Stimulated activated CD4-positive, alpha-beta T cell treated with anti-CD3 and anti-CD28 coated beads, TNF-alpha, amount 100 ng/mL, for 4 hours (primary cell): ENCODE measurements around the gene ITGB5.
"Not testable (repeated sequence)": the region's sequence is repeated elsewhere in the genome, so short reads cannot be mapped to it uniquely, and the experiment has no call there.

Source experiments
- DNase-seq, 3 experiments: peaks; one replicate each; pipeline ENCODE4 v3.0.0-alpha.2; 2020; ENCODE audit warnings: low read depth in 3 of 3

The ITGB5 gene

DNA sequence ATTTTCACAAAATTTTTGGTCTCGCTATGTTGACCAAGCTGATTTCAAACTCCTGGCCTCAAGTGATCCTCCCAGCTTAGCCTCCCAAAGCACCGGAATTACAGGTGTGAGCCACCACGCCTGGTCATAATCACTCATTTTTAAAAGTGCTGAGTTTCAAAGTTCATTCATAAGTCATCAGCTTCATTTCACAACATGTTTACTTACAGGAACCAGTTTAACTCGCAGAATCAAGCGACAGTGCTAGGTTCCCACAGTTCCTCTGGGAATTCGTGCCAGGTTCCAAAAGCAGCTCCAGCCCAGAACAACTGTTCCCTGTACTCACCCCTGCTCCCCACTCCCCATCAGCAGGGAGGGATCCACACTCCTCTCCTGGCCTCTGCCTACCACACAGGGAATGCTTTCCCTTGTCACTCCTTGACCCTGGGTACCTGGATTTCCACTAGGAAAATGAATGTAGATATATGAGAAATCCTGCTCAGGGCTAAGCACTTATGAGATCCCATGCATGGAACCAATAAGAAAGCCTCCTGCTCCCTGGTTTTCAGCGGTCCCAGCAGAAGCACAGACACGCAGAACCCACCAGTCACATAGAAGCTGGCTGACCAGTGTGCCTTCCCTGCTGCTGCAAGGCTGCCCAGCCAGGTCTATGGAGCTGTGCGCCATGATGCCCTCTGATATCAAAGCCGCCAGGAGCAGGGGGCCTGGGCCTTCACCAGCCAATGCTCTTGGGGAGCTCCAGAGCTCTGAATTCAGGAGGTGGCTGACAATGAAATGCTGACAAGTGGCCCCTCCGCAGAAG, 72.3 kb downstream of the ITGB5 start:
- no peak for DNase-seq

DNA sequence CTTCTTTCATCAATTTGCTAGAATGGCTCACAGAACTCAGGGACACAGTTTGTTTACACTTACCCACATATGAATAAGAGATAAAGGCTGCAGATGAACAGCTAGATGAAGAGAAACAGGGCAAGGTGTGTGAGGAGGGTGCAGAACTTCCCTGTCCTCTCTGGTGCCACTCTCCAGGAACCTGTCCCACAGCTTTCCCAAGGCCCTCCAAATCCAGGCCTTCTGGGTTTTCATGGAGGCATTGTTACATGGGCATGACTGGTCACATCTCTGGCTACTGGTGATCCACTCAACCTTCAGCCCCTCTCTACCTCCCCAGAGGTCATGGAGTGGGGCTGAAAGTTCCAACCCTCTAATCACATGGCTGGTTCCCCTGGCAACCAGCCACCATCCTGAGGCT, 73.6 kb downstream of the ITGB5 start:
- no peak for DNase-seq

DNA sequence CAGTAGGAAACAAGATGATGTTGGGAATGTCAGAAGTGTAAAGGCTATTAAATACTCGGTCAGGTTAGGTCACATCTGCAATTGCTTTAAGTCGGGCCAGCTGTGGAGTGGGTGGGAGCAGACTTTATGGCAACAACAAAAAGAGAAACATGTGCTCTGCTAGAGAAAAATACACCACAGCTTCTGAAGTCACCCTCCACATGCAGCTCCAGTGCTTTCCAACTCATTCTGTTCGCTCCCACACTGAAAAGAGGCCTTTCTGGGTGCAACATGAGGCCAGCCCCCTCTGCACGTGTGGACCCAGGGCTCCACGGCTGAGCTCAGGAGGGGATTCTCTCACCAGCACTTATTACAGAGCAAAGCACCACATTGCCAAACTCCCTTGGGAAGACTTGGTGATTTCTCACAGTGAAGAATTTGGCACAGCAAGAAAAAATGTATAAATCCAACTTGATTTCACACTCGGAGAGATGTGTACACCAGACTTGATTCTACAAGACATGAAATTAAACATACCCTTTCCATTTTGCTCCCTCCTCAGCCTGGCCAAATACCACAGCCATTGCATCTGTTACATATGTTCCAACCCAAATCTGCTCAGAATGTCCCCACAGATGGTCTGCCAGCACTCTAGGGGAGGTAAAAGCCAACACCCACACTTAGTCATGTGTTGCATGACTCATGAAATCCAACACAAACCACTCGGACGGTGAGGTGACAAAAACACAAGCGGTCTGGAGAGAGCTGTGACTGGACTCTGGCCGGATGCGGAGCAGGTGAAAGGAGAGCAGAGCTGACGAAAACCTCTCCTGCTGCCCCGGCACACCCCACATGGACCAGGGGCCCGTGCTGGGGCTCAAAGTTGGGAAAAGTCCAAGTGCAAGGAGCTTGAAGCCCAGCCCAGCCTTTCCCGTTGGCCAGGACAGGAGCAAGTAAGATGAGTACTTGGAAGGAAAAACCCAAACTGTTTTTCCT, 74.6 kb downstream of the ITGB5 start:
- DNase-seq, result no peak

DNA sequence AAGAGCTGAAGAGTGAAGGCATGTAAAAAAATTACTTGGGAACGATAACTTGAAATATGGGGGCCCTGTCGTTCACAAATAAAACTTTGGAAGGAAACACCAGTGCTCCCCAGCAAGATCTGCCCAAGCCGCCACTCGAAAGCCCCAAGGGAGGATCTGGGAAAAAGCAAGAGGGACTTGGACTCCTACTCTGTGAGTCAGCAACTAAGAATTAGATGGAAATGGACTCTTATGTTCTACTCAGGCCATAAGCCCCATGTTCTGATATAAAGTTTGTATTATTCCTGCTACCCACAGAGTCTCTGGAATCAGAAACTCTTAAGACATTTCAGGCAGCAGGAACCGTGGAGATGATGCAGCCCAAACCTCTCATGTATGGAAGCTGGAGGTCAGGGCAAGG, 75.7 kb downstream of the ITGB5 start:
- DNase-seq, result no peak

DNA sequence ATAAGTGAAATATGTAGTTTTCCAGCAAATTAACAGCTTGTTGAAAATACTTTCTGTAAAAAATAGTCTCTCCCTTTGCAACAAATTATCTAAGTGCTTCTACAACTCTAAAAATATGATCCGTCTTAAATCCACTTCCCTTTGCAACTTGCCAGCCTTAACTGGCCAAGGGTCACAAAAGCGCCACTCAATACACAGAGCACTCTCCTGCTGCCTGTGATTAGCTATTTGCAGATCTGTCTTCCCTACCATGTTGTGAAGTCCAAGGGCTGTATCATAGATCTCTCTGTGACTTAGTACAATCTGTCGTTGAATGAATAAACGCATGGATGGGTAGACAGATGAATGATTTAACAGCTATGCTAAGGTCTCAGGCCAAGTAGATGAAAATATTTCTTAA, 76.2 kb downstream of the ITGB5 start:
- DNase-seq, result no peak

DNA sequence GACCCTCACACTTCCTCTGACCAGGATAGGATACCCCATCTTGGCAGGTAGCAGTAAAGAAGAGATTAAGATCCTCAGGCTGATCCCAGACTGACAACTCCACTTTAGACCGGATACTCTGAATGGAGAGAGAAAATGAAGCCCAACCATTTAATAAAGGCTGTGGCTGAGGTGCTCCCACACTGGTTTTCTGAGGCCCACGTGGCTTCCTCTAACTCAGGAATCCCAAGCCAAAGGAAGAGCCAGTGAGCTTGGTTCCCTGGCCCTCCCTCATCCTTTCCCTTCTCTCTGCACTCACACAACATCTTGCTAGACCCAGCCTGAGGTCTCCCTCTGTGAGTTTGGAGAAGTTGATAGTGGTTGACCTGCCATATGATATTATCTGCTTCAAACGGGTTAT, 78.1 kb downstream of the ITGB5 start:
- no peak for DNase-seq

DNA sequence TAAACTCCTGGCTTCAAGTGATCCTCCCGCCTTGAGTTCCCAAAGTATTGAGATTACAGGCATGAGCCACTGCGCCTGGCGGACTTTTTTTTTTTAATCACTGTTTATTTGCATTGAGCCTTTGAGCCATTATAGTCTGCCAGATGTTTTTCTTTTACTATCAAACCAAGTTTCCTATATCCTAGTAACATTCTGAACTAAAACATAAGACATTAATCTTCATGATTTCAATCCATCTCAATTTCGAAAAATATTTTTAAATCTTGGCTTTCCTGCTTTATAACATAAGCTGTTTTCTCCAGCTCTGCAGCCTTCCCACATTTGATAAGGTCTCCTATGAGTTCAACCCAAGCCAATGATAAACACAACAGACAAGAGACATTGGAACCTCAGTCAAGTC, 81.5 kb downstream of the ITGB5 start:
- DNase-seq, result no peak

DNA sequence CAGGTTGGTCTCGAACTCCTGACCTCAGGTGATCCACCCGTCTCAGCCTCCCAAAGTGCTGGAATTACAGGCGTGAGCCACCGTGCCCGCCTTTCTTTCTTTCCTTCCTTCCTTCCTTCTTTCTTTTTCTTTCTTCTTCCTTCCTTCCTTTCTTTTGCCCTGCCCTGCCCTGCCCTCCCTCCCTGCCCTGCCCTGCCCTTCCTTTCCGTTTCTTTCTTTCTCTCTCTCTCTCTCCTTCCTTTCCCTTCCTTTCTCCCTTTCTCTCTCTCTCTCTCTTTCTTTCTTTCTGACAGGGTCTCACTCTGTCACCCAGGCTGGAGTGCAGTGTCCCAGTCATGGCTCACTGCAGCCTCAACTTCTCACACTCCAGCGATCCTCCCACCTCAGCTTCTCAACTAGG, 82.3 kb downstream of the ITGB5 start:
- no peak for DNase-seq

DNA sequence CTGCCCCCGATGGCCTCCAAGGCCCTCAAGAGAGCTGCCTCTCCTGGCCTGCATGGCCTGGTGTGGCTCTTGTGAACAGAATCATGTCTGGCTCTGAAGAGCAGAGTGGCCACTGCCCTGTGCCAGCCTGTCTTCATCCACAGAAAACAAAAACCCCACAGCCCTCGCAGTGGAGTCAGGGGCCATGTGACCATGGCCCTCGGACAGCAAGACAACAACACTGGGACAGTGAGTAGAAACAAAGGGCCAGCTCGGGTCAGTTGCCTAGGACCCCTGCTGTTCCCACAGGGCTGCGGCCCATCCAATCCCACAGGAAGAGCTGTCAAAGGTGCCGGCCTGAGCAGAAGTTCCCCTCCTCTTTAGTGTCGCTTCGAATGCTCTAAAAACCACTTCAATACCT, 84.5 kb downstream of the ITGB5 start:
- DNase-seq, result no peak

DNA sequence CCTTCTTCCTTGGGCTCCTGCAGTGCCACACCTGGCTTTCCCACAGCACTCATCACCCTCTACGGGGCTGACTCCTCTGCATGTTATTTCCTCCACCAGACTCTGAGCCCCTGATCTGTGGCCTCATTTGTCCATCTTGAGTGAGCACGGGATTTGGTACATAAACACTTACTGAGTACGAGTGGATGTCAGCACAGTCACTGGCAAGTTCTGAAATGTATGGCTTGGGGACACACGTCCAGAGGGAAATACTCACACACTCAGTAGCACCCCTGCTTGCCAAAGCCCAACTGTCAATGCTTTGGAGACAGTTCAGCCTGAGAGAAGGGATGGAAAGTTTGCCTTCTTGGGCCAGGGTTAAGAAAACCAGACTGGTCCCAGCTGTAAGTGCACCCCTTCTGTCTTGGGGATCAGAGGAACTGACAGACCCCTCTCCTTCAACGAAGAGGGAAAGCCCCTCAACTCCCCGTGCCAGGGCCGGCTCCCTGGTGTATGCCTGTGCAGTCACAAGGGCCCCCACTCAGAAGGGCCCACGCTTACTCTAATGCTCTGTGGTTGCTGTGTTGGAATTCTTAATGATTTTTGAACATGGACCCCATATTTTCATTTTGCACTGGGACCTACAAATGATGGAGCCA, 85.0 kb downstream of the ITGB5 start:
- no peak for DNase-seq

DNA sequence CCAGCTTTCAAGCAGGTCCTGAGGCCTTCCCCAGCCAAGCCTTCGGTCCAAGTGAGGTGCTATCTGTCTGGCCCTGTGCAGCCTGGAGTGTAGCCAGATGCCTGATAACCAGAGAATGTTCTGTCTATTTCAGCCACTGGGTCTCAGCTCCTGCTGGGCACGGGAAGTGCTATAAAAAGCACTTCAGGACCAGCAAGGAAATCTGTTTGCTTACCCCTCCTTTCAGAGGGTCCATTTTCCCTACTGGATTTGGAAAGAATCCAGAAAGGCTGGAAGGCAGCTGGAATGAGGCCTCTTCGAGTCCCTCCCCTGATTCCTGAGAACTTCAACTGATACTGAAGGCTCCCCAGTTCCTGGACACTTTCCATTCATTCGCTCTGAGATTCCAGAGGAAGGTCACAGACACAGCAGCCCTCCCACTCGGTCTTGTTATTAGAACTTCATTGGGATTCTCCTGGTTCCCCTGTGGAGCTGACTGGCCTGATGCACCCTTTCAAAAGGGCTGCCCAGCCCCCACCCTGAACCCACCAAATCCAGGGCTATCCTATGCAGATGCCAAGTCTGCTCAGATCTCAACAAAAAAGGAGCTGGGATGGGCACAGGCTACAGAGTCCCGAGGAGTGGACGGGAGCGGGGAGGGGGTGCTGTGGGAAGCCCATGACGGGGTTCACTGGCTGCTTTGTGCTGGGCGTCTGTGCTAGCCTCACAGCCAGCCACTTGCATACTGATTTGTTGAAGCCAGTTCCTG, 86.5 kb downstream of the ITGB5 start:
- DNase-seq, result no peak

DNA sequence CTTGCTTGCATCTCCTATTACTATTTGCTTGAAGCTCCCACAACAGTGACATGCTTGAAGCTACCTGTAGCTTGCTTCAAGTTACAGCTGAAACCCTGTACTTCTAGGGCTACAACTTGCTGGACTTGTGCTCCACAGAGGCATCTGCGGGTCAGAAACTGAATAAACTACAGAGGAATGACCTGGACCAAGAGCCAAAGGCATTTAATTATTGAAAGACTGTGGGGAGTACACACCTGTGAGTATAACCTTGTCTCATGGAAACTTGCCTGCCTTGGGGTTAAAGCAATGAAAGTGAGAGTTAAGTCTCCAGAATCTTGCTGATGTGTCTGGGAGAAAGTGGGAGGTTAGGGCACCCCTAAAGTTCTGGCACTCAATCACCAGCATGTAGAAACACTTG, 87.1 kb downstream of the ITGB5 start:
- DNase-seq, result no peak

DNA sequence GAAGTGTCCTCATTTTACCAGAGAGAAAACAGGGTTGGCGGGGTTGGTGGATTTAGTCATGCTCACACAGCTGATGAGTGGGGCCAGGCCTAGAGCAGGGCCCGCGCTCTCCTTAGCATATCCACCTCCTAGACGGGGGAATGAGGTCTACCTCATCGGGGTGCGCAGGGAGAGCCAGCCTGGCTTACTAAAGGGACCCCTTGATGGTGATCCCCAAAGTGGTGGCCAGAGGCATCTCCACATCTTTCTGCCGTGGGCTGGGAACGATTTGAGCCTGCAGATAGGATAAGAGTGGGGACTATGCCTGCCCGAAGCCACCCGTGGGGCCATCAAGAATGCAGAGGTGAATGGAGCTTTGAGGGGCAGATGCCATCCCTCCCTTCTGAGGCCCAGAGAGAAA, 87.5 kb downstream of the ITGB5 start:
- no peak for DNase-seq

DNA sequence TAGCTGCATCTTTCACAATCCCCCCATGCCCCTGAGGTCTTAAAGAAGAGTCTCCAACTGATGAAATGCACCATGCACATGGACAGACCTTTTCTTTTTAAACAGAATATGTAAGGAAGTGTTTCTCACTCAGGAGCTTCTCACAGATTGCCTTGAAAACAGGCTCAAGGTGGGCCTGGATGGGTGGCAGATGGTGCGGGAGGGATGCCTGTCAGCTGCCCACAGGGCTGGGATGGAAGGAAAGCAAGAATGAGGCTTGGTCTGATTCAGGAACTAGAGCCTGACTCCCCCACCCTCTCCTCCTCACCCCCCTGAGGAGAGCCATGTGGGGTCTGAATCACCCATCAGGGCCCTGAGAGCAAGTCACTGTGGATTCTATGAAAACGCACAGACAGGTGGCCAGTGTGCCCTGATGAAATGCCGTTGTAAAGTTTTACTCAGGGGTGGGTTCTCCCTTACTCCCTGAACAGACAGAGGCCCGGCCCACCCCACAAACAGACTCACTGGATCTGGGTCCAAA, 89.7 kb downstream of the ITGB5 start:
- no peak for DNase-seq

DNA sequence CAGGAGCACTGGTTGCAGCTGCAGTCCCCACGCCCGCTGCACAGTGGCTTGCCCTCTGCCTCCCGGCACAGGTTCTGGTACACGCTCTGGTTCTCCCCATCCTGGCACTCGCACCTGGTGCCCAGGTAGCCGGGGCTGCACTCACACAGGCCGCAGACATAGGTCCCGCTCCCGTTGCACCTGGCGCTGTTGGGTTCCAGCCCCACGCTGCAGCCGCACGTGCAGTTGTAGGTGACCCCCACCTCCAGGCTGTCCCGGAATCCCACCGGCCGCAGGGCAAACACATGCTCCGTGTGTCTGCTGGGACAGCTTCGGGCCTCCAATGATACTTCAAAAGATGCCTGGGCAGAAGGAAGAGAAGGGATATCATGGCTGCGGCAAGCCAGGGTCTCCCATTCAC, 90.7 kb downstream of the ITGB5 start:
- DNase-seq, result no peak

DNA sequence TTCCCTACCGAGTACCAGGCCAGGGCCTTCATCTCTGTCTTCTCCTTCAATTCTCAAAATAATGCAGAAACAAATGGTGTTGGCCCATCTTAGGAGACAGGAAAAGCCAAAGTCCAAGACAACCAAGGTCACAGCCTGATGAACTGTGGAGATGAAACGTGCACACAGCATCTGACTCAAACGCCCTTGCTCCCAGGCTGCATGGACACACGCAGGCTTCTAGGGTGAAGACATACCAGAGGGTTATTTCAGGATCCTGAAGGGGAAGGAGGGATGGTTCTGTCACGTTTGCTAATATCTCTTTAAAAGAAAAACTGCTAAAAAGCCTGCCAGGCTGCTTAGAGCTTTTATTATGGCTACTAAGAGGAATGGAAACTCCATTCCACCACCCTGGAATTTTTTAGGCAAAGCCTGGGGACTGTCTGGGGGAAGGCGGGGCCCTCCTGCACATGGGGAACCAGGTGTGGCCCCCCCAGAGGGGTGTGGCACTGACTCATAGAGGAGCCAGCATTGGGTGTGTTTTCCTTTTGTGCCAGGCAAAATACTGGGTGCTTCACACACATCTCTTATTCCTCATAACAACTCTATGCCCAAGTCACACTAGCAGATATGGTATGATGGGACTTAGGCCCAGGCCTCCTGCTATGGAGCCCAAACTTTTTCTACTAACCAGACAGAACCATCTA, 94.0 kb downstream of the ITGB5 start:
- no peak for DNase-seq

DNA sequence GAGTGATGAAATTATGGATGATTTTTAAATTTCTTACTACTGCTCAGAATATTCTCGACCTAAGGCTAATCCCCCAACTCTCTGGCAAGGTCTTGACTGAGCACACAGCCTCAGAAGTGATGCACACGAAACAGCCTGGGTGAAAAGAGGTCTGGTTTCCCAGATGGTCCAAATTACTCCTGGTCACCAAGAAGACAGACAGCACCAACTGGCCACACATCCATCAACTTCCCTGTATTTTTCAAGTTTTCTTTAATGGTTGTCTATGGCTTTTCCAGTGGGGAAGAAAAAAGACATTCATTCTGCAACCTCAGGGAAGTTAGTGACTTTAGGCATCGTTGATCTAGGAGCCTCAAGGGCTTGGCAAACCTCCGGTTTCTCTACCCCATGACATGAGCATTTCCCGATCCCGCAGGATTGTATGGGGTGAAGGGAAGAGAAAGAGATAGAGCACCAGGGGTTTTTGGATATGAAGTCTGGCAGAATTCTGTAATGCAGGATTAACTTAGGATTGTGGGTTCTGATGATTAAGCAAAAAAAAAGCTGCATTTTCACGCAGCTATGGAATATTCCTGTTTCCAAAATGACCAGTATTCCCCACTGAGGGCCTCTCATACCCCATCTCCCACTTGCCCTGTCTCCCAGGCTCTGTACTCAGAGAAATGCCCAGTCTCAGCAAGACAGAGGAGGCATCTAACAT, 94.7 kb downstream of the ITGB5 start:
- DNase-seq, result no peak

DNA sequence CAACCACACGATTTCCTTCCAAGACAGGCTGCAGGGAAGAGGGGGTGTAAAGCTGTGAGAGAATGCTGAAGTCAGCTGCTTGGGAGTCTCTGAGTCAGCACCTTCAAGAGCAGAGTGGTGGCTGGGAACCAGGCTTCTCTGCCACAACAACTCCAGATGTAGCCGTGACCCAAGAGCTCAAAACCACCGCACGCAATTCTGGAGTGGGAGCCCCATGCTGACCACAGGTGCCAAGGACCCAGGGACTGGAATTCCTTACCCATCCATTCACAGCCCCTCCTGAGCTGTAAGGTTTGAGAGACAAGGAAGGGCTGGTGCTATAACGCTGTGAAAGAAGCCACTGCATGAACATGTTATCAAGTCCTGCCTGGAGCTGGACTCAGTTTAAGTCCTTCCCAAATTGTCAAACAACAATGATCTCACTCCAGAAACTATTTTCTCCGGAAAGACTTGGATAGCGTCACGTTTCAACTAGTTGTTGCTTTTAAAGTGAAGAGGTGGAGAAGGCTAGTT, 95.5 kb downstream of the ITGB5 start:
- DNase-seq, result no peak

DNA sequence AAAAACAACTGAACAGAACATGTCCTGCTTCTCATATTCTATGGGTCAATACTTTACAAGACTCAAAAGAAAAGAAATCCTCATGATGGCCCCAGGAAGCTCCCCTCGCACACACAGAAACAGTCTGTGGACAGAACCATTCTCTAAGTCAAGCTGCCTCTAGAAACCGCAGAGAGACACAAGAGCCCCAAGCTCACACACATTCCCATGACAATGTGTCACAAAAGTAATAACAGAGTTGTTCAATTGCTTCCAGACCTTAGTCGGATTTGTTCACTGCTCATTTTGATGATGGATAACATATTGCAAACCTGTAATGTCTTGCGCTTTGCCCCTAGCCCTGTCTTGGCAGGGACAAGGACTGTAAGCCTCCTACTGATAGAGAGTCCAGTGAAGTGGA, 96.0 kb downstream of the ITGB5 start:
- no peak for DNase-seq

DNA sequence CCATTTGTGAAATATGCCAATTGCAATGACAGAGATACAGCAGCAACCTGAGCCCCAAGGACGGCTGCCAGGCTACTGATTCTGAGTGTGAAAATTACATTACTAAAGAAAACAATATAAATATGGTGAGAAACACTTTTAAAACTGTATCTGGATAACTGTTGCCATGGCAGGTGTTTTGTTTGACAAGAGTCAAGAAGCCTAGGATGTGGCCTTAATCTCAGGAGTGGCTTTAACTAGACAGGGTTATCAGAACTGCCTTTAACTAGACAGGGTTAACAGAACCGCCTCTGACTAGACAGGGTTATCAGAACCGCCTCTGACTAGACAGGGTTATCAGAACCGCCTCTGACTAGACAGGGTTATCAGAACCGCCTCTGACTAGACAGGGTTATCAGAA, 98.1 kb downstream of the ITGB5 start:
- not testable (repeated sequence) for DNase-seq
